PC-9 (cell line): ENCODE data around the gene TAS2R50. TPM values are rescaled to one million over a fixed set of nuclear protein-coding genes. Genes with fewer than 3 reads are reported as not detected.

Source experiments
- BruUV-seq: library from RNA; stranded (reverse); fragments of 400-500 nt; replicated peaks from 2 replicates; lab custom pipeline; 2021; lab: Mats Ljungman, UMichigan
- CTCF ChIA-PET: fragments of 300-600 bp; sonication (Branson Sonifier 250); formaldehyde crosslinking; loops from one replicate; lab custom pipeline; 2022; ENCODE audit warnings: antibody characterized with exemption; lab: Charles Lee
- POLR2A ChIA-PET: fragments of 300-600 bp; sonication (Branson Sonifier 250); formaldehyde crosslinking; loops from one replicate; lab custom pipeline; 2022; ENCODE audit warnings: antibody characterized with exemption; ENCODE audit not compliant: unreplicated experiment; lab: Charles Lee
- DNase-seq, 2 experiments: peaks; one replicate each; pipeline versions ENCODE4 v3.0.0 to v3.0.0-alpha.2; 2015 to 2022; ENCODE audit warnings: mixed read lengths in 1 of 2
- H2AFZ ChIP-seq: fragments of 200-600 bp; sonication (generic); 2 replicates; pipeline ENCODE4 v1.8.1; 2017; ENCODE audit warnings: antibody characterized with exemption
- H3F3A ChIP-seq: fragments of 200-600 bp; sonication (generic); 2 replicates; pipeline ENCODE4 v1.8.1; 2017; ENCODE audit warnings: antibody characterized with exemption, mild to moderate bottlenecking, low read depth; ENCODE audit not compliant: insufficient read depth
- H3K27ac ChIP-seq: fragments of 200-600 bp; sonication (generic); 2 replicates; pipeline ENCODE4 v1.6.1; 2016; ENCODE audit warnings: mixed run types
- H3K27me3 ChIP-seq: fragments of 200-600 bp; sonication (generic); 2 replicates; pipeline ENCODE4 v1.6.1; 2016; ENCODE audit warnings: low read depth, mixed run types; ENCODE audit not compliant: insufficient read depth
- H3K36me3 ChIP-seq: fragments of 200-600 bp; sonication (generic); 2 replicates; pipeline ENCODE4 v1.6.1; 2016; ENCODE audit warnings: low read depth, mixed run types
- H3K4me1 ChIP-seq: fragments of 200-600 bp; sonication (generic); replicated peaks from 2 replicates; pipeline ENCODE4 v1.6.1; 2016; ENCODE audit warnings: mixed run types; ENCODE audit not compliant: insufficient read depth
- H3K4me2 ChIP-seq: fragments of 200-600 bp; sonication (generic); 2 replicates; pipeline ENCODE4 v1.6.1; 2017; ENCODE audit warnings: mixed run types
- H3K4me3 ChIP-seq: fragments of 200-600 bp; sonication (generic); 2 replicates; pipeline ENCODE4 v1.6.1; 2016; ENCODE audit warnings: mixed run types
- H3K79me2 ChIP-seq: fragments of 200-600 bp; sonication (generic); 2 replicates; pipeline ENCODE4 v1.6.1; 2017; ENCODE audit warnings: low read depth, mixed run types
- H3K9me2 ChIP-seq: fragments of 200-600 bp; sonication (generic); 2 replicates; pipeline ENCODE4 v1.8.1; 2017; ENCODE audit warnings: mild to moderate bottlenecking; ENCODE audit not compliant: insufficient read depth
- H3K9me3 ChIP-seq: fragments of 200-600 bp; sonication (generic); 2 replicates; pipeline ENCODE4 v1.8.1; 2016; ENCODE audit warnings: low read depth; ENCODE audit not compliant: insufficient read depth
- H4K20me1 ChIP-seq: fragments of 200-600 bp; sonication (generic); 2 replicates; pipeline ENCODE4 v1.8.1; 2017; ENCODE audit not compliant: insufficient read depth
- EZH2 ChIP-seq: fragments of 200-600 bp; sonication (generic); IDR thresholded peaks from 2 replicates; pipeline ENCODE4 v1.8.0; 2017; ENCODE audit warnings: antibody characterized with exemption, low read depth
- intact Hi-C: fragments of 100-400 bp; cut with micrococcal nuclease; formaldehyde crosslinking; loops from one replicate; pipeline ENCODE4 v1.10.0; 2022; ENCODE audit not compliant: unreplicated experiment
- total RNA-seq: library from RNA; stranded (reverse); gene quantifications from 2 replicates; pipeline ENCODE4 v1.2.3, GENCODE V29; 2021
- TF ChIP-seq, protein P1 (sequence below): fragments of 200-600 bp; sonication (generic); conservative IDR thresholded peaks from 2 replicates; pipeline ENCODE4 v1.6.1; 2017; ENCODE audit warnings: mixed run types, antibody characterized with exemption, mild to moderate bottlenecking, moderate library complexity

Gene TAS2R50
- total RNA-seq, 1 experiment from 2014 or later, result 2.3 TPM

DNA sequence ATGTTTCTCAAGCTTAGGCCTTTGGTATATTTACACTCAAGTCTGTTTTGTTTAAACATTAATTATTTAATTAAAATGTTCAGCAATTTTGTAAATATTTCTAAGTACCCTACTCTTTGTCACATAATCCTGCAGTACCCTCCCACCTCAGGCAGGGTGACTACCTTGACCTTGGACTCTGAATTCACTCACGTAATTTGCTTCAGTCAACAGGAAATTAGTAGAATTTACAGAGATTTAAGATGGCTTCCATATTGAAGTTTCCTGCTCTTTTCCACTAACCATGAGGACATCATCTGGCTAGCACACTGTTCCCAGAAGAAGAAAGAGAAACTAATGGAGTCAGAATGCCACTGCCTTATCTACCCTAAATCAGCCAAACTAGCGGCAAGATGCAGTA, 36.7 kb upstream of the TAS2R50 start:
- H3K9me2 ChIP-seq, result no peaks in the 10 kb centered on the region
- H3K36me3 ChIP-seq, result no peaks in the 10 kb centered on the region
- H3K79me2 ChIP-seq, result no peaks in the 10 kb centered on the region
- no peaks in the 10 kb centered on the region for H3F3A ChIP-seq
- H2AFZ ChIP-seq, result no peak overlapping the region
- H4K20me1 ChIP-seq, result no peaks in the 10 kb centered on the region
- DNase-seq, result no peak
- no peak overlapping the region for H3K4me3 ChIP-seq
- H3K27ac ChIP-seq, result no peak overlapping the region
- CTCF ChIA-PET, result no interaction called here
- intact Hi-C loops, result no loop called here
- H3K4me1 ChIP-seq, result no peaks in the 10 kb centered on the region
- BruUV-seq, result no TSS peak
- TF ChIP-seq, protein P1, sequence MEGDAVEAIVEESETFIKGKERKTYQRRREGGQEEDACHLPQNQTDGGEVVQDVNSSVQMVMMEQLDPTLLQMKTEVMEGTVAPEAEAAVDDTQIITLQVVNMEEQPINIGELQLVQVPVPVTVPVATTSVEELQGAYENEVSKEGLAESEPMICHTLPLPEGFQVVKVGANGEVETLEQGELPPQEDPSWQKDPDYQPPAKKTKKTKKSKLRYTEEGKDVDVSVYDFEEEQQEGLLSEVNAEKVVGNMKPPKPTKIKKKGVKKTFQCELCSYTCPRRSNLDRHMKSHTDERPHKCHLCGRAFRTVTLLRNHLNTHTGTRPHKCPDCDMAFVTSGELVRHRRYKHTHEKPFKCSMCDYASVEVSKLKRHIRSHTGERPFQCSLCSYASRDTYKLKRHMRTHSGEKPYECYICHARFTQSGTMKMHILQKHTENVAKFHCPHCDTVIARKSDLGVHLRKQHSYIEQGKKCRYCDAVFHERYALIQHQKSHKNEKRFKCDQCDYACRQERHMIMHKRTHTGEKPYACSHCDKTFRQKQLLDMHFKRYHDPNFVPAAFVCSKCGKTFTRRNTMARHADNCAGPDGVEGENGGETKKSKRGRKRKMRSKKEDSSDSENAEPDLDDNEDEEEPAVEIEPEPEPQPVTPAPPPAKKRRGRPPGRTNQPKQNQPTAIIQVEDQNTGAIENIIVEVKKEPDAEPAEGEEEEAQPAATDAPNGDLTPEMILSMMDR, result no peak
- no peak for TF ChIP-seq EZH2
- no peaks in the 10 kb centered on the region for H3K27me3 ChIP-seq
- H3K9me3 ChIP-seq, result no peaks in the 10 kb centered on the region
- POLR2A ChIA-PET, result no interaction called here
- H3K4me2 ChIP-seq, result no peak overlapping the region

DNA sequence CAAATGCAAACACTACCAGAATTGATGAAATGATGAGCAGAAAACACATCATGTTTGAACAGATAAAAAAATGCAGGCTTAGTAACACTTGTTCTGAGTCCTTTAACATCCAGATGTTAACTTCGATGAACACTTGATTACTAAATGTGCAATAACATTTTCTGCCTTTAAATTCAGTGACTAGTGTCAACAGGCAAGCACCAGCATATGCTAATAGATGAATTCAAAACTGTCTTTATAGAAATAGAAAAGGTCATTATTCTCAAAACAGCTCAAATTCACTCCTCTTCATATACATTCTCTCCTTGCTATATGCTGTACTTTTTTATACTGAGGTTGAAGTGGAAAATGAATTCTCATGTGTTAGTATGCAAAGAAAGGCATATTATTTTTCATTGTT, 35.8 kb upstream of the TAS2R50 start, which contains the start of gene TAS2R19:
Gene TAS2R19, minus strand, starts transcription at position 101 of the 400 bp plus-strand sequence. Its CDS starts 49 bp downstream, at position 52.
- H3K9me2 ChIP-seq, result no peaks in the 10 kb centered on the region
- no TSS peak for BruUV-seq
- H3K36me3 ChIP-seq, result no peaks in the 10 kb centered on the region
- H3K4me2 ChIP-seq, result no peak within 1 kb of the TSS
- no peak for DNase-seq
- H3K79me2 ChIP-seq, result no peaks in the 10 kb centered on the region
- no peak within 1 kb of the TSS for H2AFZ ChIP-seq
- no peak within 1 kb of the TSS for H3K27ac ChIP-seq
- no peaks in the 10 kb centered on the region for H3K4me1 ChIP-seq
- POLR2A ChIA-PET, result no interaction called here
- no peaks in the 10 kb centered on the region for H4K20me1 ChIP-seq
- H3K9me3 ChIP-seq, result no peaks in the 10 kb centered on the region
- no peaks in the 10 kb centered on the region for H3F3A ChIP-seq
- TF ChIP-seq EZH2, result no peak
- TF ChIP-seq, protein P1, result no peak
- H3K27me3 ChIP-seq, result no peaks in the 10 kb centered on the region
- intact Hi-C loops, result no loop called here
- CTCF ChIA-PET, result no interaction called here
- H3K4me3 ChIP-seq, result no peak within 1 kb of the TSS

DNA sequence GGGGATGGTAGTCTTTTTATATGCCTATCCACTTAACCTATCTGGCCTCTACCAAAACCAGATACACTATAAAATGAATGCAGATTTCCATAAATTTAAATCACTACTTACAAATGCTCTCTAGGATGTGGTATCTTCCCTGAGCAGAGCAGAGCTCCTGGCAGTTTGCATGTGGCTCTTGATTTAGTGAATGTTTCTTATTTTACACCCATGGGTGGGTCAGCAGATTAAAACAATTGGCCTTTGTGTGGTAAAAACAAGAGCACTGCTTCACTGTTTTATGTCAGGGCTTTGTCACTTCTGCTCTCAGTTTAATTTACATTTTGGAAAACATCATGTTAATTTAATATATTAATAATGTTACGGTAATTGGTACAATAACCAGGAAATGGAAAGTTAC, 30.2 kb upstream of the TAS2R50 start:
- Histone ChIP-seq H3K4me3 (no peak overlapping the region), H3K36me3 (no peaks in the 10 kb centered on the region), H3K9me2 (no peaks in the 10 kb centered on the region), H3K9me3 (no peaks in the 10 kb centered on the region), H3F3A (no peaks in the 10 kb centered on the region), H3K4me1 (no peaks in the 10 kb centered on the region), H4K20me1 (no peaks in the 10 kb centered on the region), H3K4me2 (no peak overlapping the region), H3K27me3 (no peaks in the 10 kb centered on the region), H3K27ac (no peak overlapping the region), H2AFZ (no peak overlapping the region), H3K79me2 (no peaks in the 10 kb centered on the region)
- TF ChIP-seq, protein P1, result no peak
- TF ChIP-seq EZH2, result no peak
- no peak for DNase-seq
- ChIA-PET CTCF (no interaction called here), POLR2A (no interaction called here)
- no TSS peak for BruUV-seq
- intact Hi-C loops, result no loop called here
